HG02973 (cell line): ENCODE results near the gene RIPK1.

Experiments used
- ATAC-seq: cut with Tn5 transposase; IDR thresholded peaks from one replicate; pipeline ENCODE4 v1.9.1; 2021; ENCODE audit warnings: moderate library complexity; ENCODE audit not compliant: unreplicated experiment

The RIPK1 gene

GRCh38 chr6:3159805-3160781 is 91.8 kb downstream of the RIPK1 start:
- no peak for ATAC-seq

- ATAC-seq: no peak
Observed at GRCh38 chr6:3162067-3162497, 93.8 kb downstream of the RIPK1 start.

GRCh38 chr6:3162565-3163247 is 94.4 kb downstream of the RIPK1 start:
- peak; percentile 70 for ATAC-seq

GRCh38 chr6:3163248-3163594 is 94.9 kb downstream of the RIPK1 start:
- ATAC-seq: no peak

- no peak for ATAC-seq
Observed at GRCh38 chr6:3164388-3164787, 96.1 kb downstream of the RIPK1 start.
